ENCODE results near the gene SLCO4A1.

Gene SLCO4A1

GRCh38 chr20:62685781-62686555 lies 43.7 kb downstream of the SLCO4A1 start:
- Histone ChIP-seq H3K4me3 (ENCODE audit: low read length) (no peak overlapping the region), H3K9me2 (replicated peaks; ENCODE audit: control insufficient read depth, low read length) (no peaks in the 10 kb centered on the region), H4K20me1 (ENCODE audit: control insufficient read depth, insufficient read depth, low read depth, low read length) (no peaks in the 10 kb centered on the region), H3K27ac (ENCODE audit: low read depth, low read length) (no peak overlapping the region), H3K36me3 (ENCODE audit: control insufficient read depth, low read length) (no peaks in the 10 kb centered on the region), H3K27me3 (ENCODE audit: control insufficient read depth, low read length) (no peaks in the 10 kb centered on the region), H3K4me1 (ENCODE audit: control insufficient read depth, low read length) (no peaks in the 10 kb centered on the region), H3F3A (ENCODE audit: control insufficient read depth, insufficient read depth) (no peaks in the 10 kb centered on the region), H3K4me2 (ENCODE audit: low read length) (no peak overlapping the region), H3K79me2 (ENCODE audit: control insufficient read depth, low read length) (no peaks in the 10 kb centered on the region), H3K9me3 (ENCODE audit: control insufficient read depth, insufficient read depth, low read length) (no peaks in the 10 kb centered on the region)
- TF ChIP-seq EZH2phosphoT487 (IDR thresholded peaks at IDR 0.05; ENCODE audit: borderline replicate concordance, low read length) (no peak), CTCF (IDR thresholded peaks at IDR 0.05; ENCODE audit: low read depth, low read length, poor library complexity, severe bottlenecking) (no peak)

- TF ChIP-seq CTCF (IDR thresholded peaks at IDR 0.05; ENCODE audit: low read depth, low read length, poor library complexity, severe bottlenecking) (no peak), EZH2phosphoT487 (IDR thresholded peaks at IDR 0.05; ENCODE audit: borderline replicate concordance, low read length) (no peak)
- Histone ChIP-seq H3K79me2 (ENCODE audit: control insufficient read depth, low read length) (no peaks in the 10 kb centered on the region), H3K27me3 (ENCODE audit: control insufficient read depth, low read length) (no peaks in the 10 kb centered on the region), H3K36me3 (ENCODE audit: control insufficient read depth, low read length) (no peaks in the 10 kb centered on the region), H4K20me1 (ENCODE audit: control insufficient read depth, insufficient read depth, low read depth, low read length) (no peaks in the 10 kb centered on the region), H3K4me3 (ENCODE audit: low read length) (no peak overlapping the region), H3F3A (ENCODE audit: control insufficient read depth, insufficient read depth) (no peaks in the 10 kb centered on the region), H3K9me3 (ENCODE audit: control insufficient read depth, insufficient read depth, low read length) (no peaks in the 10 kb centered on the region), H3K9me2 (replicated peaks; ENCODE audit: control insufficient read depth, low read length) (no peaks in the 10 kb centered on the region), H3K4me1 (ENCODE audit: control insufficient read depth, low read length) (no peaks in the 10 kb centered on the region), H3K27ac (ENCODE audit: low read depth, low read length) (no peak overlapping the region), H3K4me2 (ENCODE audit: low read length) (no peak overlapping the region)
These were observed 44.8 kb downstream of the SLCO4A1 start for GRCh38 chr20:62686869-62687830.

GRCh38 chr20:62688083-62688482 lies 45.8 kb downstream of the SLCO4A1 start:
- Histone ChIP-seq H3K27ac (ENCODE audit: low read depth, low read length) (no peak overlapping the region), H3K9me3 (ENCODE audit: control insufficient read depth, insufficient read depth, low read length) (no peaks in the 10 kb centered on the region), H3K4me2 (ENCODE audit: low read length) (no peak overlapping the region), H4K20me1 (ENCODE audit: control insufficient read depth, insufficient read depth, low read depth, low read length) (no peaks in the 10 kb centered on the region), H3K79me2 (ENCODE audit: control insufficient read depth, low read length) (no peaks in the 10 kb centered on the region), H3K4me3 (ENCODE audit: low read length) (no peak overlapping the region), H3K27me3 (ENCODE audit: control insufficient read depth, low read length) (no peaks in the 10 kb centered on the region), H3K4me1 (ENCODE audit: control insufficient read depth, low read length) (no peaks in the 10 kb centered on the region), H3K9me2 (replicated peaks; ENCODE audit: control insufficient read depth, low read length) (no peaks in the 10 kb centered on the region), H3F3A (ENCODE audit: control insufficient read depth, insufficient read depth) (no peaks in the 10 kb centered on the region), H3K36me3 (ENCODE audit: control insufficient read depth, low read length) (no peaks in the 10 kb centered on the region)
- TF ChIP-seq CTCF (IDR thresholded peaks at IDR 0.05; ENCODE audit: low read depth, low read length, poor library complexity, severe bottlenecking) (no peak), EZH2phosphoT487 (IDR thresholded peaks at IDR 0.05; ENCODE audit: borderline replicate concordance, low read length) (no peak)

All from DOHH2 (cell line).